Brain microvascular endothelial cell (primary cell): Measurements from ENCODE around the gene PCSK2.

Experiments used
- DNase-seq: peaks from one replicate; pipeline ENCODE4 v3.0.0-alpha.2; 2020
- H3K27ac ChIP-seq: fragments of 250-450 bp; sonication (Bioruptor Pico); 2 replicates; pipeline ENCODE4 v1.5.1; 2020; ENCODE audit warnings: mild to moderate bottlenecking, moderate library complexity
- H3K27me3 ChIP-seq: fragments of 250-450 bp; sonication (Bioruptor Pico); replicated peaks from 2 replicates; pipeline ENCODE4 v1.5.1; 2020; ENCODE audit warnings: mild to moderate bottlenecking
- H3K36me3 ChIP-seq: fragments of 250-450 bp; sonication (Bioruptor Pico); replicated peaks from 2 replicates; pipeline ENCODE4 v1.5.1; 2020; ENCODE audit warnings: mild to moderate bottlenecking
- H3K4me3 ChIP-seq: 2 replicates; pipeline ENCODE4 v1.5.1; 2011; ENCODE audit warnings: low read depth, mild to moderate bottlenecking, control low read depth, low read length, moderate library complexity
- in situ Hi-C: cut with HindIII; loops from 2 replicates; pipeline ENCODE4 v1.10.0; 2017; ENCODE audit warnings: low sequenced_read_pairs, low pct_ligation_motif_present
- TF ChIP-seq, protein P1 (sequence below): IDR thresholded peaks from 2 replicates; pipeline ENCODE4 v1.5.1; 2011; ENCODE audit warnings: low read depth, mild to moderate bottlenecking, moderate library complexity, low read length, control low read depth, inconsistent platforms; ENCODE audit errors: missing control alignments

The PCSK2 gene

GRCh38 chr20:17365831-17366230 lies 139.0 kb downstream of the PCSK2 start:
- in situ Hi-C loops, result no loop called here
- no peak overlapping the region for H3K4me3 ChIP-seq
- TF ChIP-seq, protein P1, sequence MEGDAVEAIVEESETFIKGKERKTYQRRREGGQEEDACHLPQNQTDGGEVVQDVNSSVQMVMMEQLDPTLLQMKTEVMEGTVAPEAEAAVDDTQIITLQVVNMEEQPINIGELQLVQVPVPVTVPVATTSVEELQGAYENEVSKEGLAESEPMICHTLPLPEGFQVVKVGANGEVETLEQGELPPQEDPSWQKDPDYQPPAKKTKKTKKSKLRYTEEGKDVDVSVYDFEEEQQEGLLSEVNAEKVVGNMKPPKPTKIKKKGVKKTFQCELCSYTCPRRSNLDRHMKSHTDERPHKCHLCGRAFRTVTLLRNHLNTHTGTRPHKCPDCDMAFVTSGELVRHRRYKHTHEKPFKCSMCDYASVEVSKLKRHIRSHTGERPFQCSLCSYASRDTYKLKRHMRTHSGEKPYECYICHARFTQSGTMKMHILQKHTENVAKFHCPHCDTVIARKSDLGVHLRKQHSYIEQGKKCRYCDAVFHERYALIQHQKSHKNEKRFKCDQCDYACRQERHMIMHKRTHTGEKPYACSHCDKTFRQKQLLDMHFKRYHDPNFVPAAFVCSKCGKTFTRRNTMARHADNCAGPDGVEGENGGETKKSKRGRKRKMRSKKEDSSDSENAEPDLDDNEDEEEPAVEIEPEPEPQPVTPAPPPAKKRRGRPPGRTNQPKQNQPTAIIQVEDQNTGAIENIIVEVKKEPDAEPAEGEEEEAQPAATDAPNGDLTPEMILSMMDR, result no peak
- no peak overlapping the region for H3K27ac ChIP-seq
- DNase-seq, result no peak
- no peaks in the 10 kb centered on the region for H3K36me3 ChIP-seq
- no peaks in the 10 kb centered on the region for H3K27me3 ChIP-seq

DNA sequence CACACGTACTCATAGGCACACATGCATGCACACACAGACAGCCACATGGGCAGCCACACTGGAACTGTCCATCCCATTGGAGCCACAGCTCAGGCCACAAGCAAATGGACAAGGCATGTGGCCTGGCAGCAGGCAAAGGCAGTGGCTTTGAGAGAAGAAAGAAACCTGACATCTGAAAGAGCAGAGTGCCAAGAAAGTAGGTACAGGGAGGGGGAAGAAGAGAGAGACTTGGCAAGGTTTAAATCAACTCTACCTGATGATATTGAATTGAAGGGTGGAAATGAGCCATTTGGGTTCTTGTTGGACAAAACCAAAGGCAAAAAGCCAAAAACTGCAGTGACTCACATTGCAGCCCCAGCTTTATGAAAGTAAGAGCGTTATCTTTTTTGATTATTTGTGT lies 142.7 kb downstream of the PCSK2 start:
- no peaks in the 10 kb centered on the region for H3K36me3 ChIP-seq

GRCh38 chr20:17372806-17373440 lies 146.1 kb downstream of the PCSK2 start:
- Histone ChIP-seq H3K27ac (no peak overlapping the region), H3K36me3 (no peaks in the 10 kb centered on the region), H3K27me3 (no peaks in the 10 kb centered on the region), H3K4me3 (no peak overlapping the region)
- TF ChIP-seq, protein P1, result no peak
- in situ Hi-C loops, result no loop called here
- DNase-seq, result no peak

More for the DNA sequence above, 142.7 kb downstream of the PCSK2 start:
- no peak for DNase-seq
- H3K27ac ChIP-seq, result no peak overlapping the region
- in situ Hi-C loops, result no loop called here
- no peak overlapping the region for H3K4me3 ChIP-seq
- TF ChIP-seq, protein P1, result no peak
- no peaks in the 10 kb centered on the region for H3K27me3 ChIP-seq

GRCh38 chr20:17374086-17374485 lies 147.2 kb downstream of the PCSK2 start:
- in situ Hi-C loops, result no loop called here
- no peak for DNase-seq
- Histone ChIP-seq H3K4me3 (no peak overlapping the region), H3K27ac (no peak overlapping the region), H3K27me3 (no peaks in the 10 kb centered on the region), H3K36me3 (no peaks in the 10 kb centered on the region)
- TF ChIP-seq, protein P1, result no peak

DNA sequence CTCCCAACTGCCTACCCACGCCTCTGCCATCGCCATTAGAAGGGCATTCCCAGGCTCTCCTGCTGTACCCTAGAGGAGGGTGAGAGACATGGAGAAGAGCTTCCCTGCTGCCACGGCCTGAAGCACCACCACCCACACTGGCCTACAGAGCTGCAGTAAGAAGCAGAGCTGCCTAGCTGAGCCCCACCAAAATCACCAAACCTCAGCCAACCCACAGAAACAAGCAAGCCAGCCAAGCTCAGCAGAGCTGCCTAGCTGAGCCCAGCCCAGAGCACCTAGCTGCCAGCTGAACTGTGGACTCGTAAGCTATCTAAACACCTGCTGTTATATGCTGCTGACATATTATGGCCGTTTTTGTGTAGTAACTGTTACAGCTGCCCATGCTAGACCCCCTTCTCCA lies 149.2 kb downstream of the PCSK2 start:
- DNase-seq, result no peak
- H3K27me3 ChIP-seq, result no peaks in the 10 kb centered on the region
- in situ Hi-C loops, result no loop called here
- TF ChIP-seq, protein P1, result no peak
- H3K4me3 ChIP-seq, result no peak overlapping the region
- H3K36me3 ChIP-seq, result no peaks in the 10 kb centered on the region
- H3K27ac ChIP-seq, result no peak overlapping the region

- no peak for DNase-seq
- Histone ChIP-seq H3K27ac (no peak overlapping the region), H3K27me3 (no peaks in the 10 kb centered on the region), H3K4me3 (no peak overlapping the region), H3K36me3 (no peaks in the 10 kb centered on the region)
- in situ Hi-C loops, result no loop called here
- TF ChIP-seq, protein P1, result no peak
Observed at GRCh38 chr20:17377231-17377630, 150.4 kb downstream of the PCSK2 start.
